NCI-H1694 treated with DMSO at 0.1 percent for 48 hours (cell line): Measurements from ENCODE around the gene SNED1.

Experiments used
- DNase-seq: peaks from one replicate; lab custom pipeline; 2025; lab: John Stamatoyannopoulos, UW

Gene SNED1

GRCh38 chr2:241129086-241129871, 130.9 kb downstream of the SNED1 start:
- DNase-seq = no peak

- no peak for DNase-seq
These were observed 131.9 kb downstream of the SNED1 start for GRCh38 chr2:241130316-241130715.

GRCh38 chr2:241131531-241131930, 133.1 kb downstream of the SNED1 start:
- no peak for DNase-seq

- DNase-seq = no peak
These were observed 134.4 kb downstream of the SNED1 start for GRCh38 chr2:241132538-241133435.

GRCh38 chr2:241133436-241133820, 135.0 kb downstream of the SNED1 start:
- DNase-seq = no peak

GRCh38 chr2:241134711-241135110, 136.3 kb downstream of the SNED1 start:
- DNase-seq = no peak

GRCh38 chr2:241135737-241136136, 137.3 kb downstream of the SNED1 start:
- no peak for DNase-seq

- DNase-seq = no peak
These were observed 137.8 kb downstream of the SNED1 start for GRCh38 chr2:241136191-241136590.

GRCh38 chr2:241136661-241137260, 138.3 kb downstream of the SNED1 start:
- DNase-seq = no peak

- no peak for DNase-seq
These were observed 139.1 kb downstream of the SNED1 start for GRCh38 chr2:241137276-241138190.

- DNase-seq = no peak
These were observed 140.1 kb downstream of the SNED1 start for GRCh38 chr2:241138471-241138870.

GRCh38 chr2:241139531-241140444, 141.4 kb downstream of the SNED1 start:
- DNase-seq = no peak

GRCh38 chr2:241140445-241140840, 142.0 kb downstream of the SNED1 start:
- DNase-seq = no peak

- DNase-seq = no peak
These were observed 142.9 kb downstream of the SNED1 start for GRCh38 chr2:241141214-241141770.

GRCh38 chr2:241142063-241142462, 143.6 kb downstream of the SNED1 start:
- DNase-seq = no peak

- no peak for DNase-seq
These were observed 144.2 kb downstream of the SNED1 start for GRCh38 chr2:241142593-241142992.
